ENCODE results near the gene PPM1J.

PPM1J gene

DNA sequence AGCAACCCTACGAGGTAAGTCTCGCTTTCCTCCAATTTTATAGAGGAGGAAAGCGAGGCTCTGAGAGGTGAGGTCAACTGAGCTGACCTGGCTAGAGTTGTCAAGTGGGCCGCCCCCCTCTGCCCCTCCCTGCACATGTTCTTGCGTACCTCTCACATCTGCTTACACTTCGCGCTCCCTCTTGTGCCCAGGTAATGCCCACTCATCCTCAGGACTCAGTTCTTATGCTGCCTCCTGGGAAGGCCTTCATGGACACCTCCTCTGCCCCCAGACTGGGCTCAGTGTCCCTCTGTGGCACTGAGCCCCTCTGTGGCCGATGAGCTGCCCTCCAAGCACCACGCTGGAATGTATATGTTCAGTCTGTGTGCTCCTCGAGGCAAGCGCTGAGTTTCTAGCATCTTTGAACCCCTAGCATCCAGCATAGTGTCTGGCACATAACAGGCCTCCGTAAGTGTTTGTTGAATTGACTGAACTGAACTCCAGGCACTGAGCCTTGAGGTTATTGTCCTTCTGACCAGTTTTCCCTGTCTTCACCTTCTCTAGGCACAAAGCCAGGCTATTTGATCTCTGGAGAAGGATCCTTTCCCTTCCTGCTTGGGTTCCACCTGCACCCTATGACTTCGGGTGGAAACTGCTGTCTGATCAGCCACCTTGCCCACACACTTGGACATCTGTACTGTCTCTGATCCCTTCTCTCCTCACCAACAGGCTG is 27.2 kb downstream of the PPM1J start:
- no peak for DNase-seq (ENCODE audit: low read depth in 2 of 2)

DNA sequence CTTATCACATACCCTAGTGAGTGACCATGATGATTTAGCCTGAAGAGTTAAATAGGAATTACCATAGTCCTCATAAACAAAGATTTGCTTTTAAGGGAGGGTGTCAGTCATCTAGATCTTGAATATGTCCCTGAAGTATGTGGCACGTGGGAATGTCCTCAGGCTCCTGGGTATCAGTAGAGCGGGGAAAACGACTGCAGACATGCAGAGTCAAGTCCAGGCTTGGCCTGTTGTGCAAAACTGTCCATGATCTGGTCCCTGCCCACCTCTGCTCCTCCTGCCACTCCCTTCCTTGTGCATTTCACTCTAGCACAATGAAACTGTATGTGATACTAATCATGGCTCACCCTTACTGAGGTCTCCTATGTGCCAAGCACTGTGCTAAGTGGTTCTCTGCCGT is 27.8 kb downstream of the PPM1J start:
- no peak for DNase-seq (ENCODE audit: low read depth in 2 of 2)

- DNase-seq (ENCODE audit: low read depth in 2 of 2) = no peak
These were observed 28.3 kb downstream of the PPM1J start for GRCh38 chr1:112686835-112687234.

DNA sequence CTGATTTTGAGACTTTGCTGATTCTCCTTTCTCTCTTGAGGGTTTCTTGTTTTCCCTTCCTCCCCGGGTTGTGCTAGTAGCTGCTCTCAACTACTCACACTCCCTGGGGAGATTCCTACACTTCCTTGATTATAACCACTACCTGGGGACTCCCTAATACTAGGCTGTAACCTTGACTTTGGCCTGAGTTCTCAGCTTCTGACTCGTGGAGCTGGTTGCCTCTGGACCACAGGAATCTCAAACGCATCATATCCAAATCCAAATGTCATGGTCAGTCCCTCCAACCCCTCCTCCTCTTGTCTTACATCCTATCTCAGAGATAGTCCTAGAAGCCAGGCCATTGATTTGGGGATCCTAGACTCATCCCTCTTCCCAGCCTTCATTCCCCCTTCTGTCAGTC is 28.7 kb downstream of the PPM1J start:
- DNase-seq (ENCODE audit: low read depth in 2 of 2) = no peak

- no peak for DNase-seq (ENCODE audit: low read depth in 2 of 2)
These were observed 29.2 kb downstream of the PPM1J start for GRCh38 chr1:112685913-112686312.

DNA sequence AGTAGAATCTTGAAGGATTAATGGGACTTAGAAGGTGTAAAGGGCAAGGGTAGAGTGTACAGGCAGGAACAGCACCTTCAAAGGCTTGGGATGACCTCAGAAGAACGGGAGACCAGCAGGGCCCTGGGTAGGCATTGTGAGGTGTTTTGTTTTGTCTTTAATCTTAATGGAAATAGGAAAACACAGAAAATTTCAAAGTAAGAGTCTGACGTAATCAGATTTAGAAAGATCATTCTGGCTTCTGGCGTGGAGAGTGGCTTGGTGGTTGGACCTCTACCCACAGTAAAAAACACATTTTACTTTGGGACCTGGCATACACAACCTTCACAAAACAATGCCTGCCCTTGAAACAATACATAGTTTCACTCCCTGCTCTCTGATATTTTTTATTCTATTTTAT is 36.5 kb downstream of the PPM1J start:
- no peak for DNase-seq (ENCODE audit: low read depth in 2 of 2)

- DNase-seq (ENCODE audit: low read depth in 2 of 2) = no peak
These were observed 37.6 kb downstream of the PPM1J start for GRCh38 chr1:112677501-112677900.

DNA sequence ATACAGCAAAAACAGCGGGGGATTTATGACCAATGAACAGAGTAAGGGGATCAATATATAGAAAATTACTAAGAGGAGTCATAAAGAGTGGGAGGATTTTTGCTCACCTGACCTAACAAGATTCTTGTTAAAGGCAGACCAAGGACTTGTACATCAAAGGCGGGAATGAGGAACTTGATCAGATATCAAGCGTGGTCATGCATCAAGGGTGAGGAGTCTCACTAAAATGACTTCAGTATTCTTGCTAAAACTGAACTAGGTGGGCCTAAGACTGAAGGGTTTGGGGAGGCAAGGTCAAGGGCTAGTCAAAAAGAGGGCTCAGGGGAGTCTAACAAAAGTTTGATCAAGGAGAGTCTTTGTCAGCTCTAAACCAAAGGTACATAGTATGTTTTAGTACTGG is 38.6 kb downstream of the PPM1J start:
- no peak for DNase-seq (ENCODE audit: low read depth in 2 of 2)

GRCh38 chr1:112675728-112676381 is 39.3 kb downstream of the PPM1J start:
- no peak for DNase-seq (ENCODE audit: low read depth in 2 of 2)

DNA sequence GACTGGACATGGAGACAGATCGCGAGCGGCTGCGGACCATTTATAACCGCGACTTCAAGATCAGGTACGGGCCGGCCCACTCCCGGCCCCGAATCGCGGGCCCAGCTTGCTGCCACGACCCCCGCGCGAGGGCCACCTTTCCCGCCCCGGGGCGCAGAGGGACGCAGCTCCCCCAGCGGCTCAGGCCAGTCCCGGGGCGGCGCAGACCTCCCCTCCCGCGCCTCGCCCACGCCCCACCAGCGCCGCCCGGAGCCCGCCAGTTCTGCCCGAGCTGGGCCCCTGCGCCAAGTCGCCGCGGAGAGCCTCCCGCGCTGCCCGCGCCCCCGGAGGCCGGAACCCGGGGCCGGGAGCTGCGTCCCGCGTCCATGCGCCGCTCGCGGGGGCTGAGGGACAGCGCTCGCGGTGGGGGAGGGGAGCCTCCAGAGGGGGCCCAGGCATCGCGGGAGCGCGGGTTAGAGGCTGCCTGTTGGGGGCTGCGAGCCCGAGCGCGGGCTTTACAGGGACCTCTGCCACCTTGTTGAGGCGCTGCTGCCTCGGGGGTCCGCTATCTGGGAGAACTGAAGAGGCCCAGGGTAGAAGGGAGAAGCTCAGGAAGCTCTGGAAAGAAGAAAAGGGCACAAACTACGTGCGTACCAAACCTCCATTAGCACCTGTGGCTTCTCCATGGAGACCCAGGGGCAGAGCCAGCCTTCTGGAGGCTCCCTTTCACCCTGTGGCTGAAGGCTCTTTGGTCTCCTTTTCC is 40.0 kb downstream of the PPM1J start:
- peak in 1 of 2 donors; percentile 10 for DNase-seq (ENCODE audit: low read depth in 2 of 2)

DNA sequence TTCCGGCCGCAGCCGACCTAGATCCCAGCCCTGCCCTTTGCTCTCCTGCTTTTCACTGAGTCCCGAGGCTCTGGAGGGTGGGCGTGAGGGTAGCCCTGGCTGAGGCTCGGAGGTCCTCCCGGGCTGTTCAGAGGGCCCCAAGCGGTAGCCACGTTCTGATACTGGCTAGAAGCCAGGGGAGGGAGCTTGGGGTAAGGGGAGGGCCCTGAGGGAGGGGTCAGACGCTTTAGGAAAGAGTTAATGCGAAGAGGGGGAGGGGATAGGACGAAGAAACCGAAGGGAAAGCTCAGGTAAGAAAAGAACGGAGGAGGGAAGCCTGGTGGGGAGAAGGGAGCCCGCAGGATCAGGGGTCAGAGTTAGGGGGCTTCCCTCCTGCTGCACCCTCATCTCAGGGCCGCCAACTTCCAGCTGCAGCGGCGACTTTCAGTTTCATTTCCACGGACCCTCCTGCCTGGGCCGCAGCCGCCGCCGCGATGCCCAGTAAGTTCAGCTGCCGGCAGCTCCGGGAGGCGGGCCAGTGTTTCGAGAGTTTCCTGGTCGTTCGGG is 40.6 kb downstream of the PPM1J start, which contains the start of gene MOV10:
Gene MOV10 (plus strand): TSS at position 220 of the 546 bp plus-strand sequence. CDS start 254 bp downstream, at position 474.
- peak; percentile 19 to 30 for DNase-seq (ENCODE audit: low read depth in 2 of 2)

DNA sequence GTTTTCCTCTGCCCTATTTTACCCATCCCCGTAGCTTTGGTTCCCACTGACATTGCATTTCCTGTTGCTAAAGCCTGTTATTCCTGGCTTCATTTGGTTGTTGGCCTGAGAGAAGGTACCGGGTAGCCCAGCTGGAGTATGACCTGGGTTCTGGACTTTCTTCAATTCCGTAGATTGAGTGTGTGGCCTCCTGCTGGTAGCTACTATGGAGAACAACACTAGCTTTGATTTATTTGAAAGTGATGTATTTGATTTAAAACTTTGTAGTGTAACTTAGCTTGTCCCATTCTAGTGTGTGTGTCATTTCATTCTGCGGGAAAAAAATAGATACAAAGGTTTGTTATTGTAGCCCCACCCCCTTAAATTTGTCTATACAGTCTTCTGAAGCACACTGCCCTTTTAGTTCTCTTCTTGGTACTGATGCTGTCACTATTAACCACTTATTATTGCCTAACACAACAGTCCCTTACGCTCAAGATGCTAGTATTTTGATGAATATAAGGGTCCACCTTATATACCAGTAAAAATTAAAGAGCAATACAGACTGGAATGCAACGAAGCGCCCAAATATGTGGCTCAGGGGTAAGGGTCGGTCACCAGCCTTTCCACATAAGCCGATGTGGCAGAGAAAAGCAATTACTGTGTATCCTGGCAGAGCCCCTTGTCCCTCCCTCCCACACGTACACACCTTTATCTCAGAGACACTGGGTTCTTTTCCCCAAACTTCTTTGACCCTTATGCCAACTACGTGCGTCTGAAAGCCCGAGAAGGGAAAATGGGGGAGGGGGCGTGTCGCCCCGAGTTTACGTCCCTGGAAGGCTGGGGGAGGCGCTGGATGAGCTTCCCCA is 41.3 kb downstream of the PPM1J start:
- DNase-seq (ENCODE audit: low read depth in 2 of 2) = no peak

DNA sequence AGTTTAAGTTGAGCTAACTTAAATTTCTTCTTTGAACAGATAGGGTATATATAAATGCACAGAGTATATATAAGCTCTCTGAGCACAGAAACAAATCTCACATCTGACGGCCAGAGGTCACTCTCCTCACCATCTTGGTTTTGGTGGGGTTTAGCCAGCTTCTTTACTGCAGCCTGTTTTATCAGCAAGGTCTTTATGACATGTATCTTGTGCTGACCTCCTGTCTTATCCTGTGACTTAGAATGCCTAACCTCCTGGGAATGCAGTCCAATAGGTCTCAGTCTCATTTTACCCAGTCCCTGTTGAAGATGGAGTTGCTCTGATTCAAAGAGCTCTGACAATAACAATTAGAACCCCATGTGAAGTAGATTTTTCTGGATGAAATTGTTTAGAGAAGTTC is 42.3 kb downstream of the PPM1J start:
- DNase-seq (ENCODE audit: low read depth in 2 of 2) = no peak

GRCh38 chr1:112672009-112672408 is 43.1 kb downstream of the PPM1J start:
- DNase-seq (ENCODE audit: low read depth in 2 of 2) = no peak

GRCh38 chr1:112666946-112667345 is 48.2 kb downstream of the PPM1J start:
- DNase-seq (ENCODE audit: low read depth in 2 of 2) = no peak

DNA sequence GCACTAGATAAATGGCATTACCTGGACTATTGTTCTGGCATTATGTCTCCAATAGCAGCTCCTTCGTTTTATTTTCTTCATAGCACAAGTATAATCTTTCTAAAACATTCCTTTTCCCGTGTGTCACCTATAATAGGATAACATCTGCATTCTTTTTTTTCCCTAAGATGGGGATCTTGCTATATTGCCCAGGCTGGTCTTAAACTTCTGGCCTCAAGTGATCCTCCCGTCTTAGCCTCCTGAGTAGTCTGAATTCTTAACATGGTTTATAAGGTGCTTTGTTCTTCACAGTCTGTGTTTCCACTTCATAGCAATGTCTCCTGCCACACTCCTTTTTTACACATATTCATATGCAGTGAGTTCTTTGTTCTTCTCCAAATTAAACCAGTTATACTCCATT is 49.3 kb downstream of the PPM1J start:
- DNase-seq (ENCODE audit: low read depth in 2 of 2) = no peak

Measured in activated CD8-positive, alpha-beta memory T cell treated with anti-CD3 and anti-CD28 coated beads for 4 hours (primary cell).